Astrocyte (in vitro differentiated cells and primary cell): ENCODE data around the gene NAMPT.

ENCODE experiments used
- CTCF ChIP-seq: IDR thresholded peaks from 2 replicates; pipeline ENCODE4 v1.5.1; 2011; ENCODE audit warnings: low read depth, mild to moderate bottlenecking, inconsistent platforms, low read length, moderate library complexity; ENCODE audit not compliant: insufficient read depth
- EZH2 ChIP-seq: IDR thresholded peaks from 2 replicates; pipeline ENCODE4 v1.6.1; 2012; ENCODE audit warnings: mild to moderate bottlenecking, low read length, inconsistent platforms; ENCODE audit not compliant: insufficient read depth

GRCh38 chr7:106220307-106220706 is 64.5 kb downstream of the NAMPT start:
- TF ChIP-seq CTCF (no peak), EZH2 (no peak)
